GM21619 (cell line): ENCODE measurements around the gene ADAMTS15.

Experiments
- ATAC-seq: cut with Tn5 transposase; IDR thresholded peaks from one replicate; pipeline ENCODE4 v1.9.1; 2021; ENCODE audit not compliant: unreplicated experiment

Gene ADAMTS15, protein sequence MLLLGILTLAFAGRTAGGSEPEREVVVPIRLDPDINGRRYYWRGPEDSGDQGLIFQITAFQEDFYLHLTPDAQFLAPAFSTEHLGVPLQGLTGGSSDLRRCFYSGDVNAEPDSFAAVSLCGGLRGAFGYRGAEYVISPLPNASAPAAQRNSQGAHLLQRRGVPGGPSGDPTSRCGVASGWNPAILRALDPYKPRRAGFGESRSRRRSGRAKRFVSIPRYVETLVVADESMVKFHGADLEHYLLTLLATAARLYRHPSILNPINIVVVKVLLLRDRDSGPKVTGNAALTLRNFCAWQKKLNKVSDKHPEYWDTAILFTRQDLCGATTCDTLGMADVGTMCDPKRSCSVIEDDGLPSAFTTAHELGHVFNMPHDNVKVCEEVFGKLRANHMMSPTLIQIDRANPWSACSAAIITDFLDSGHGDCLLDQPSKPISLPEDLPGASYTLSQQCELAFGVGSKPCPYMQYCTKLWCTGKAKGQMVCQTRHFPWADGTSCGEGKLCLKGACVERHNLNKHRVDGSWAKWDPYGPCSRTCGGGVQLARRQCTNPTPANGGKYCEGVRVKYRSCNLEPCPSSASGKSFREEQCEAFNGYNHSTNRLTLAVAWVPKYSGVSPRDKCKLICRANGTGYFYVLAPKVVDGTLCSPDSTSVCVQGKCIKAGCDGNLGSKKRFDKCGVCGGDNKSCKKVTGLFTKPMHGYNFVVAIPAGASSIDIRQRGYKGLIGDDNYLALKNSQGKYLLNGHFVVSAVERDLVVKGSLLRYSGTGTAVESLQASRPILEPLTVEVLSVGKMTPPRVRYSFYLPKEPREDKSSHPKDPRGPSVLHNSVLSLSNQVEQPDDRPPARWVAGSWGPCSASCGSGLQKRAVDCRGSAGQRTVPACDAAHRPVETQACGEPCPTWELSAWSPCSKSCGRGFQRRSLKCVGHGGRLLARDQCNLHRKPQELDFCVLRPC

DNA sequence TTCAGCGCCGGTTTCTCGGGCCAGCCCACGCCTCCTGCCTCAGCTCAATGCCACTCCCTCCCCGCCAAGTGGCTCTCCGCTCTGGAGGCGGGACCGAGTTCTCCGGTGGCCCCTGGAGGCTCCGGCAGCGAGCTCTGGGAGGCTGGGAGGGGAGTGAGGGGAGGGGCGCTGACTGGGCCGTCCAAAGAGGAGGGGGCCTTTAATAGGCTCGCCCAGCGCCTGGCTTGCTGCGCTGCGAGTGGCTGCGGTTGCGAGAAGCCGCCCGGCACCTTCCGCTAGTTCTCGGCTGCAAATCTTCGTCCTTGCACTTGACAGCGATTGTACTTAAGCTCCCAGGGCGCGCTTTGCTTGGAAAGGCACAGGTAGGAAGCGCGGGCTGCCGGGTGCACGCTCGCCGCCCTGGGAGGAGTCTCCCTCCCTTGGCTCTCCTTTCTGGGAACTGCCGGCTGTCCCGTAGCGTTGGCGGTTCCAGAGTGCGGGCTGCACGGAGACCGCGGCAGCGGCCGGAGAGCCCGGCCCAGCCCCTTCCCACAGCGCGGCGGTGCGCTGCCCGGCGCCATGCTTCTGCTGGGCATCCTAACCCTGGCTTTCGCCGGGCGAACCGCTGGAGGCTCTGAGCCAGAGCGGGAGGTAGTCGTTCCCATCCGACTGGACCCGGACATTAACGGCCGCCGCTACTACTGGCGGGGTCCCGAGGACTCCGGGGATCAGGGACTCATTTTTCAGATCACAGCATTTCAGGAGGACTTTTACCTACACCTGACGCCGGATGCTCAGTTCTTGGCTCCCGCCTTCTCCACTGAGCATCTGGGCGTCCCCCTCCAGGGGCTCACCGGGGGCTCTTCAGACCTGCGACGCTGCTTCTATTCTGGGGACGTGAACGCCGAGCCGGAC lies at the start of gene ADAMTS15:
ADAMTS15 (plus strand) TSS at position 230 of the 894 bp plus-strand sequence; CDS start at position 559, 329 bp downstream.
- ATAC-seq, result no peak

DNA sequence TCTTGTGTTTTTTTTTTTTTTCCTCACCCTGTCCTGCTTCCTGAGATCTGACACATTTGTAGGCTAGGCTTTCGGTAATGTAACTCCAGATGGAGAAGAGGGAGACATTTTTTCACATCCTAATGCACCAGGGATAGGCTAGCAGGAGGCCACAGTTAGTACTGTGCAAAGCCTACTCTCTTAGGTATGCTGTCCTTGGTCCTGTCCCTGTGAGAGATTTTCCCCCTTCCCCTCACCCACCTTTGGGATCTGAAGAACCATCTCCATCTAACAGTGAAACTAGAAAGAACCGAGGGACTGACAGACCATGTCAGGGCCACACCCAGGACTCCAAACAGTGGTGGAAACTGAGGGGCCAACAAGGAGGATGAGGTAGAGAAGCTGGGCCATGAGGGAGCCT lies 49.2 kb upstream of the ADAMTS15 start:
- no peak for ATAC-seq

DNA sequence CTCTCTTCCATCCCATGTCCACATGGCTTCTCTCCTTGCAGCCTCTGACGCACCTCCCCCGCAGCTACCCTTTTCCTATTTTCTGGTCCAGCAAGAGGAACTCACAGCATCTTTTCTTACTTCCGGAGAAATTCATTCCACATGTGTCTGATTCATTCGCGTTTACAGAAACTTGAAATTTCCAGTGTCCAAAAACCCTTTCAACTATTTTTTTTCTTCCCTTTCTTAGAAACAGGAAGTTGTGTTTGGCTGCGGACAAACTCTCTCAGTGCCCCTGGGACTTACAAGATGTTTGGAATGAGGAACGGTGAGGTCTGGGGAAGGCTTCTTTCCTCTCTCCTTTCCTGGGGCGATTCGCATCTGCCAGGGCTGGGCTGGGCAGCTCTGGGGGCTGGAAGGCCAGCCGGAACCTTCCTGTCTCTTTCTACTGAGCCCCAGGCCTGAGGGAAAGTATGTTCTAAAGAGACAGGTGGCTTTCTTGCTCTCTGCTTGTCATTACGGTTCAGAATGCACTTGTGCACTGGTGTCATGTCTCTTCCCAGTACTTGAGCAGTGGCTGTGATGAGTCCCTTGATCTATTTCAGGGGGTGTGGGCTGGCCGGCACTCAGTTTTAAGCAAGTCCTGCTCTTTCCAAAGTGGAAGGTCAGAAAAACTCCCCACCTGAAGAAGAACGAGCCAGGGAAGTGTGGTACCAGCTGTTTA lies 47.5 kb upstream of the ADAMTS15 start:
- ATAC-seq, result no peak

DNA sequence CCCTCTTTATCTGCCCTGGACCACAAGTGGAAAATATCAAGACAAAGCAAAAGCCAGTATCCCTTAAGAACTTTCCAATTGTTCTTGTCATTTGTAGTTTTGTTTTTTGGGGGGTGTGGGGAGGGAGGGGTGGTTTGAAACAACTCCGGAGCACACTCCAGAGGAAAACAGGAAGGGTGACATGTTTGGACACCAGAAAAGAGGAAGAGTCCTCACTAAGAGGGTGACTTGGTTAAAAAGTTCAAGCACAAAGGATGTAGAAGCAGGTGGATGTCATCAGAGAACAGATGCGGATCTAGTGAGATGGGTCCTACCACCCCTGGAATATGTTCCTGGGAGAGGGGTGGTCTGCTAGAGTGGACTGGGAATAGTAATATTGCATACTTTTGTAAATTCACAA lies 45.9 kb upstream of the ADAMTS15 start:
- no peak for ATAC-seq

DNA sequence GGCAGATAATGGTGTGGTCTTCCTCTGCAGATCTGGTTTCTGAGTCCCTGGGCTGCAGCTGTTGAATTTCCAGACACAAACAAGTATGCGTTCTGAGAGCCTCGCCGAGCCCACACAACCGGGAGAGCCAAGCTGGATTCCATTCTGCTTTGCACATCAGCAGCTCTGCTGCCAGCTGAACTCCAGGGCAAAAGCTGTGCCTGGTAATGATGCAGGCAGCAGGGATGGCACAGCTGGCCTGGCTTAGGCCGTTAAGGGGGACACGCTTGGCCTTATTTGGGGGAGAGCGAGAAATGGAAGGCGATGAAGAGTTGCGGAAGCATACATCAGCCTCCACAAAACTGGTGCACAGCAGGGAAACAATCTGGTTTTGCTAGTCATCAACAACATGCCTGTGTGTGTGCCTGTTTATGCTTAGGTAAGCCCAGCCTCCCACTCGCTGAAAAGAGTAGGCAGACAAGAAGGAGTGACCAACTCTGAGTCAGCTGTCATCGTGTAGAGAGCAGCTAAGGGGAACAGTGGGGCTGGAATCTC lies 45.1 kb upstream of the ADAMTS15 start:
- no peak for ATAC-seq

DNA sequence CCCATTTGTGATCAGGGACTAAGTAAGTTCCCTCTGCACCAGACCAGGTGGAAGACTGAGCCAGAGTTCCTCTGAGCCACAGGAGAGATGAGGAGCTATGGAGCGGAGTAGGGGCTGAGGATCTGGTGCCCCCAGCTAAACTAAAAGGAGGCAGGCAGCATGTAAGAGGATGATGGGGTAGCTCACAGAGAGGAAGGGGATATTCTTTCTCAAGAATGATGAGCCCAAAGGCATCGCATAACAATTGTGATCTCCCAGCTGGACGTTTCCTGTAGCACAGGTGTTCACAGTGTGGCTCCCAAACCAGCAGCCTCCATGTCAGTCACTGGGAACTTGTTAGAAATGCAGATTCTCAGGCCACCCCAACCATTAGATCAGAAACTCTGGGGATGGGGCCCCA lies 44.5 kb upstream of the ADAMTS15 start:
- no peak for ATAC-seq

DNA sequence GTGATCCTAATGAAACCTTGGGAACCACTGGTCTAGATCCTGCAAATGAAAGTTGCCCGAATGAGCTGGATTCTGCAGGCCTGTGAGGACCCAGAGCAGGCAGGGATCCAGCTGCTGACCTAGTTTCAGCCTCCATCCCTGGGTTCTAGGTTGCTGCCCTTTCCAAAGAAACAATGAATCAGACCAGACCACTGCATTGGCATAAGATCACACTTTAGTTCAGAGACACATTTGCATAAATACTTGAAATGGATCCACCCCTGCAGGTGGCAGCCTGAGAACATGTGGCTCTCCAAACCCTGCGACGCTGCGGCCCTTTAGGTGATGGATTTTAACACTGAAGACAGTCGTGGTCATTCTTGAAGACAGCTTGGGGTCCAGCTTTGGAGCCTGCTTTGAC lies 43.7 kb upstream of the ADAMTS15 start:
- ATAC-seq, result no peak

DNA sequence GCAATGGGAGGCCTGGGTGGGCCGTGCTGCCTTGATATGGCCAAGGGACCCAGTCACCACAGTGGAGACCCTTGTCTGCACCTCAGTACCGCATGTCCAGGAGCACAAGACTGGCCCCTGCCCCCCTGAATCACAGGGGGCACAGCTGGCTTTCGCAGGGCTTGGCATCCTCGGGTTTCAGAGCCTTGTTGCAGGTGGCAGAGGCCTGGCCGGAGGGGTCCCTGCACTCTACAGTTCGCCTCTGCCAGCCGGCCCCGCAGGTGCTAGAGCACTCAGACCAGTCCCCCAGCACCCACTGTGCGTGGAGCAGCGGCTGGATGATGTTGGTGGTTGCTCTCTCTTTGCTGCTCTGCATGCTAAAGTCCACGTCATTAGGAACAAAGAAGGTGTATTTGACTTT lies 43.0 kb upstream of the ADAMTS15 start:
- no peak for ATAC-seq

DNA sequence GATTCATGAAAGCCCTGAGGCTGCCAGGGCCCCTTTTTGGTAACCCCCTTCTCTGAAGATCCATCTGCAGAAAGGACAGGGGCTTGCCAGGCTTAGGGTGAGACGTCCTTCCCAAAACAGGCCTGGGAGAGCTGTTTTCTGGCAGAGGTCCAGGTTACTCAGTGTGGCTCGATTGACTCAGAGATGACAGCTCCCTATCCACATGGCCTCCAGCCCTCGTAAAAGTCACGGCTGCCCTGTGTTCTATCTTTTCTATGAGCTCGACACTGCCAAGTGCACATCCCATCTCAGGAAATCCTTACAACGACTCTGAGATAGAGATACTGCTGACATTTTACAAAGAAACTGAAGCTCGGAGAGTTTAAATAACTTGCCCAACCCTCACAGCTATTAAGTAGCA lies 40.5 kb upstream of the ADAMTS15 start:
- no peak for ATAC-seq

DNA sequence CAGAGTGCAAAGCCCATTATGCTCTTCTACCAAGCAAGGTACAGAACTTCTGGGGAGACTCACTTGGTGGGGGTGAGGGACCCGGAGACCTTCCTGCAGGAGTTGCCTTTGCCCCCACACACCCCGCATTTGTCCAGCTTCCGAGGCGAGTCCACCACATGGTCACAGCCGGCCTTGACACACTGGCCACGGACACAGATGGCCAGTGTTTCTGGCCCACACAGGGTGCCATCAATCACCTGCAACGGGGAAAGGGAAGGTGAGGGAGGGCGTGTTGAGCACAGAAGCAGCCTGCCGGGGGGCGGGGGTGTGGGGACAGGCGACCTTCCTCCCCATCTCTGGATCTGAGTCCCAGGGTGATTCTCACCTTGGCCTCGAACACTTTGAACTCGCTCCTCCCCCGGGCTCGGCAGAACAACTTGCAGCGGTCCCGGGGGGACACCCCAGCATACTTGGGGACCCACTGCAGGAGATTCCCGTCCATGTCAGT lies 40.0 kb upstream of the ADAMTS15 start:
- no peak for ATAC-seq

DNA sequence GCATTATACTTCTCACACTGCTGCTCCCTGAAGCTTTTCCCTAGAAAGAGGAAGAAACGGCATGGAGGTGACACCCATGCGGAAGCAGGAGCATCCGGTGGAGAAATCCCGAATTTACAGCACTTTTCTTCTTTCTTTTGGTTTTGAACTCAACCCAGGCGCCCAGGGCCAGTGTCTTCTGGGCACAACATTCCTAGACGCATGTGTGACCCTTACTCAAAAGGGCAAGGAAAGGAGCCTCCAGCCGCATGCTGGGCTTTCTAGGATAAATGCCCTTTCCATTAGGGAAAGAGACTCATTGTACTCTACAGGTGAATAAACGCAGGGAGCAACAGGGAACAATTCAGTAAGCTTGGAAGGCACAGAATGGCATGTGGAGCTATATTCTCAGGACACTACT lies 39.5 kb upstream of the ADAMTS15 start:
- ATAC-seq, result no peak

DNA sequence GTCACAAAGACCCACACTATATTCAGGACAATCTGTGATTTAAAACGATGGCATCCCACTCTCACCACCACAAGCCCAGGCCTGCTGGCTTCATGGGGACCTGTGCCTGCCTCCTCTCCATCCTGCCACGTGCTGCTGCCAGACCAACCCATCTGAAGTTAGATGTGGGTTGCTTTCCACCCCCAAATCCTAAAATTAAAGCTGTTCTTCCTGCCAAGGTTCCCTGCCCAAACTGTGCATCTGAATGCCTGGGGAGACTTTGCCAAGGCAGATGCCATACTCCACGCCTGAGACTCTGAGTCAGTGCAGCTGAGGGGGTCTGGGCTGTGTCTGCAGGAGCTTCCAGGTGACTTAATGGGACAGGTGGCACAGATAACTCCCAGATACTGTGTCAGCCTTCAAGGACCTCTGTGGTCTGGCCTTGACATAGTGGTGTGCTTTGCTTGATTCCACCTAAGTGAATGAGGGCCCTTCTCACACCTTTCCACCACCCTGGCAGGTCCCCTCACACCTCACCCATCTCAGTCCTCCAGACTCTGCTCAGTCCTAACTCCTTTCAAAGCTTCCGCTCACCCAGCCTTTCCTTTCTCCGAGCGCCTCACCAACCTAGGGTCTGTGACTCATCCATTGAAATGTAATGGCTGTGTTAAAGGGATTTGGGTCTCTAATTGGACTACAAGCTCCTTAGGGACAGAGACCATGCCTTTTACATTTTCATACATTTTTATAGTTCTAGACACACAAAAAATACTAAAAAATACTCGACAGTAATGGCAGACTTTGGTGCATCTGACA lies 38.7 kb upstream of the ADAMTS15 start:
- ATAC-seq, result no peak

DNA sequence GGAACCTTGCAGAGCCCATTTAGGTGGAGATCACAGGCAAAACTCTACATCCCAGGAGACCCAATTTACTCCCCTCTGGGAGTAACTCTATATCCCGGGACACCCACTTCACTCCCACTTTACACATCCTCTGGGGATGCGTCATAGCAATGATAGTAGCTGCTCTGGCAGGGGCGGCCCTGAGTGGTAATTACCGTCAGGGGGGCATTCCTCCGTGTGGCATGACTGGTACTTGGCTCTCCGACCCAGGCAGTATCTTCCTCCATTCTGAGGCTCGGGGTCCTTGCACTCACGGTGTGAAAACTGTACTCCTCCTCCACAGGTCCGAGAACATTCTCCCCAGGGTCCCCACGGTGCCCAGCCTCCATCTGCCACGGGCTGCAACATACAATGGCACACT lies 37.2 kb upstream of the ADAMTS15 start:
- ATAC-seq, result no peak

DNA sequence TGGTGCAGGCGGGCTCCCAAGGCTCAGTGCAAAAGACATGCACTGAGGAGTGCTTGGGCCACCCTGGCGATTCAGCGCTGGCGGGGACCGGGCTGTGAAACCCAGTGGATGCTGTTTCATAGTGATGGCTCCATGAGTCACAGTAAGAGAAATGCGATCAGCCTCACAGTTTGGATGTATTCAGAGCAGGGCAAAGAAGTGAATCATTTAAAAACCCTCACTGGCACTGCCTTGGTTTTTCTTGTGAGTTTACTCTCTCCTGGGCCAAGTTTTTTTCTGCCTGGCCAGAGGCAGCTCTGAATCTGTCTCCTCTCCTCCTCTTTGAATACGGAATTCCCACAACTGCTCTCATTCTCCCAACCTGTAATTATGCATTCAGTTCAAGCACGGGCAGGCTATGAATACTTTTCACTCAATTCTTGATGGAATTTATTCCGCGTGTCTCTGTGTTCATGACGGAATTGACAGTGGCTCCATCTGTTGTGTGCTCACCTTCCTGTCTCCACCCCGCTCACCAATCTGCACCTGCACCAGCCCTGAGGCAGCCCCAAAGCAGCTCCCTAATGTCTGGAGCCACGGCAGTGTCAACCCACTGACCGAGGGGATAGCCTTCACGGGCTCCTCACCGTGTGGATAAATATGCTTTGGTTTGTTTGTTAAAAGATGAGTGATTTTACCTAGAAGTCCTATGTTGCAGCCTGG lies 34.9 kb upstream of the ADAMTS15 start:
- no peak for ATAC-seq

DNA sequence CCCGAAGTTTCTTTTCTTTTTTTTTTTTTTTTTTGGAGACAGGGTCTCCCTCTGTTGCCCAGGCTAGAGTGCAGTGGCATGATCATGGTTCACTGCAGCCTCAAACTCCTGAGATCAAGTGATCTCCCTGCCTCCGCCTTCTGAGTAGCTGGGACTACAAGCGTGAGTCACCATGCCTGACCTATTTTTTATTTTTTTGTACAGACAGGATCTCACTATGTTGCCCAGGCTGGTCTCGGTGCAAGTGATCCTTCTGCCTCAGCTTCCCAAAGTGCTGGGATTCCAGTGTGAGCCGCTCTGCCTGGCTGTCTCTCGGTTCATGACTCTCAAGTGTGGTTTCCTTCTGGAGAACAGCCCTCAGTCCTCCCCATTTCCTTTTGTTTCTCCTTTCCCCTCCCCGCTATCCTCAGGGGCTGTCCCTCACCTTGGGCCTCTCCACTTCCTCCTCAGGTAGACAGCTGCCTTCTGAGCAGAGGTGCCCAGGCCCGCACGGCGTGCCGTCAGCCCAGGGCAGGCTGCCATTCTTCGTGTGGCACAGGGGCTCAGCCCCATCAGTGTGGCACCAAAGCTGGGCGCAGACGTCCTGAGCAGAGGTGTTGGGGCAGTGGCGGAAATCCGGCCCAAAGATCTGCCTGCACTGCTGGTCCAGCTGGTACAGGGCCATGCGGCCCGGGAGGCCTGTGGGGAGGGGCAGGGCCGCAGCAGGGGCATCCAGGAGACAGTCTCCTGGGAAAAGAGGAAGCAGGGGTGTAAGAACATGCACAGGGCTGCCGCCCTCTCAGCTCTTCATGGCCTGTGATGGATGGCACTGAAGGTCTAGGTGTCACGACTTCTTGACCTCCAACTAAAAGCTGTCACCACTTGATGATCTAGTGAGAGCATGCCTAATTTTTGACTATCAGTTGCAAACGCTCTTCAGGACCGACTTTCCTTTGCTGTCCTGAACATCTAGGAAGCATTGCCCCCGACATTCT lies 34.1 kb upstream of the ADAMTS15 start:
- no peak for ATAC-seq

DNA sequence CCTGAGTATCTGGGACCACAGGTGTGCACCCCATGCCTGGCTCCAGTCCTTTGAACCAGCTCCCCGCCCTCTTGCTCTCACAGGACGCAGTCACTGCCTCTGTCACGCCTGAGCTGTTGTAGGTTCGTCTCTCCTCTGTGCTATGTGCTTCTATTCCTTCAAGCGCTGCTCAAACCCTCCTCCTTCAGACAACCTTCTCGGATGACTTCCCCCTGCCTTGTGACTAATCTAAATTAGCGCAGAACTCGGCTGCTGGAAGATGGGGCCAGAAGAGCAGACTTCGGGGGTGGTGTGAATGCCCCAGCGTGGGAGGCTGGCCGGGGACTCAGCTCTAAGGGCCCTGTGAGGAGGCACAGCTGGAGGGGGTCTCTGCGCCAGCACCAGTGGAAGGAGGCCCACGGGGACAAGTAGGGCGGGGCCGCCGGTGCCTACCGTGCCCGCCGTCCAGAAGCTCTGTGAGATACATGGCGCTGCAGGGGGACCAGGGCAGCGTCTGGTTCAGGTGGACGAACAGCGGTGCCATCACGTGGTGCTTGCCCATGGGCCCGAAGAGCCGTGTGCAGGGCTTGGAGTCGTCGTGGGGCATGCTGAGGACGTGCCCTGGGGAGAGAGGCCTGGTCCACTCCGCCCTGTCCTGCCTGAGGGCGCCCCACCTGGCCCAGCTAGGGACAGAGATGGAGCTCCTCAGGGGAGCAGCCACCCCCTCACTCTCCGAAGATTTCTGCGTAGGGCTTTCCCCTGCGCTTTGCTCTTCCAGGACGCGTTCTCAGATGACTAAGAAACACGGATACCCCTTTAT lies 32.5 kb upstream of the ADAMTS15 start:
- ATAC-seq, result no peak

DNA sequence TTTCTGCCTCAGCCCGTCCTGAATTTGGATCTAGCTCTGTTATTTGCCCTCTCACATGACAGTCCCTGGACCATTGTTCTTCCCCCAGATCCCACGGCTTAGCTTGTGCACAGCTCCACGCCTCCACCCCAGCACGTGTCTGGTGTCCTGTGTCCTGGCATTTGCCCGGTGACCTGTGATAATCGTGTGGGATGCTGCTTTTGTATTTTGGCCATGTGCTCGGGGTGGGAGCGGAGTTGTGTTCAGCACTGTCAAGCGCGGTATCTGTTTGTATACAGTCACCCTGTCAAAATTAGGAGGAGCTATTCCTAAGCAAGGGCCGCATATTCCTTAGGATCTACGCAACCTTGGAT lies 31.9 kb upstream of the ADAMTS15 start:
- no peak for ATAC-seq
